ENCODE measurements around the gene RBFA. TPM values are rescaled to one million over a fixed set of nuclear protein-coding genes. Genes with fewer than 3 reads are reported as not detected.

Gene RBFA
- total RNA-seq, 1 experiment from 2014 or later = 20.5 TPM

DNA sequence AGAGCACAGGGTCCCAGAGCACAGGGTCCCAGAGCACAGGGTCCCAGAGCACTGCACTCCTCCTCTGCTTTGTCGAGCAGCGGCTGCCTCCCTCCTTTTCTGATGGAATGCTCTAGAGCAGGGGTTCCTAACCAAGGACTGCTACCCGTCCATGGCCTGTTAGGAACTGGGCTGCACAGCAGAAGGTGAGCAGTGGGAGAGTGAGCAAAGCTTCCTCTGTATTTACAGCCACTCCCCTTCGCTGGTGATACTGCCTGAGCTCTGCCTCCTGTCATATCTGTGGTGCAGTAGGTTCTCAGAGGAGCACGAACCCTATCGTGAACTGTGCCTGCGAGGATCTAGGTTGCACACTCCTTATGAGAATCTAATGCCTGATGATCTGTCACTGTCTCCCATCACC, 41.7 kb downstream of the RBFA start:
- BruUV-seq (replicated peaks) = no TSS peak
- CTCF ChIA-PET = no interaction called here
- no peak for DNase-seq
- H3K27me3 Mint-ChIP-seq (ENCODE audit: unreplicated experiment) = no peaks in the 10 kb centered on the region
- TF ChIP-seq, protein P1, sequence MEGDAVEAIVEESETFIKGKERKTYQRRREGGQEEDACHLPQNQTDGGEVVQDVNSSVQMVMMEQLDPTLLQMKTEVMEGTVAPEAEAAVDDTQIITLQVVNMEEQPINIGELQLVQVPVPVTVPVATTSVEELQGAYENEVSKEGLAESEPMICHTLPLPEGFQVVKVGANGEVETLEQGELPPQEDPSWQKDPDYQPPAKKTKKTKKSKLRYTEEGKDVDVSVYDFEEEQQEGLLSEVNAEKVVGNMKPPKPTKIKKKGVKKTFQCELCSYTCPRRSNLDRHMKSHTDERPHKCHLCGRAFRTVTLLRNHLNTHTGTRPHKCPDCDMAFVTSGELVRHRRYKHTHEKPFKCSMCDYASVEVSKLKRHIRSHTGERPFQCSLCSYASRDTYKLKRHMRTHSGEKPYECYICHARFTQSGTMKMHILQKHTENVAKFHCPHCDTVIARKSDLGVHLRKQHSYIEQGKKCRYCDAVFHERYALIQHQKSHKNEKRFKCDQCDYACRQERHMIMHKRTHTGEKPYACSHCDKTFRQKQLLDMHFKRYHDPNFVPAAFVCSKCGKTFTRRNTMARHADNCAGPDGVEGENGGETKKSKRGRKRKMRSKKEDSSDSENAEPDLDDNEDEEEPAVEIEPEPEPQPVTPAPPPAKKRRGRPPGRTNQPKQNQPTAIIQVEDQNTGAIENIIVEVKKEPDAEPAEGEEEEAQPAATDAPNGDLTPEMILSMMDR (IDR thresholded peaks at IDR 0.05; ENCODE audit: unreplicated experiment) = no peak
- intact Hi-C loops (cut with micrococcal nuclease; ENCODE audit: unreplicated experiment) = no loop called here
- H3K27ac Mint-ChIP-seq (ENCODE audit: unreplicated experiment) = no peak overlapping the region
- peaks cover 4% of the 10 kb centered on the region for H3K36me3 Mint-ChIP-seq (ENCODE audit: insufficient read depth, unreplicated experiment)
- no peaks in the 10 kb centered on the region for H3K4me1 Mint-ChIP-seq (ENCODE audit: low read depth, unreplicated experiment)
- H3K4me3 Mint-ChIP-seq (ENCODE audit: low read depth, unreplicated experiment) = no peak overlapping the region
- H3K9me3 Mint-ChIP-seq (ENCODE audit: low read depth, unreplicated experiment) = peaks cover 7% of the 10 kb centered on the region

DNA sequence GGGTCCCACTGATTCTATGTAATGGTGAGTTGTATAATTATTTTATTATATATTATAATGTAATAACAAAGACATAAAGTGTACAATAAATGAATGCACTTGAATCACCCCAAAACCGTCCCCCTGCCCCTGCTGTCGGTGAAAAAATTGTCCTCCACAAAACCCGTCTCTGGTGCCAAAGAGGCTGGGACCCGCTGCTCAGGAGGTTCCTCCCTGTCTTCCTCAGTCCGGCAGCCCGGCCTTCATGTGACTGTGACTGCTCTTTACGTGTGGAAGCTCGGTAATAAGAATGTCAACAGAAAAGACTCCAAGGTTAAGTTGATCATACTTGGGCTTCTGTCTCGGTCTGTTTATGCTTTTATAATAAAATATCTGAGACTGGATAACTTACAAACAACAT, 42.1 kb downstream of the RBFA start:
- intact Hi-C loops (cut with micrococcal nuclease; ENCODE audit: unreplicated experiment) = no loop called here

DNA sequence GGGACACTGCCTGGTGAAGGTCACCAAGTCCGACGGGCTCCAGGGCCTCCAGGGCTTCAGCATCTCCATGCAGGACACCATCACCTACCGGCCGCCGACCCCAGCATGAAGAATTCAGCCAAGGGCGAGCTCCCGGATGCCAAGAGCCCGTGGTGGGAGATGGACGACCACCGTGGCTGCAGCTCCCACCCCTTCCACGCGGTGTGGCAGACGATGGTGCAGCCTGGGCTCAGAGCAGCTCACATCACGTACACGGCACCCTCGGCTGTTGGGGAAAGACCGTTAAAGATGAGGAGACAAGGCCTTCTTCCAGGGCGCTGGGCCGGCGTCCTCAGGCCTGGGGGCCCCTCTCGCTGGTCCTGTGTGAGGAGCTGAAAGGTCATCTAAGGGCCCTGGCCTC, 43.6 kb downstream of the RBFA start:
- Mint-ChIP-seq H3K36me3 (ENCODE audit: insufficient read depth, unreplicated experiment) (peaks cover 4% of the 10 kb centered on the region), H3K27ac (ENCODE audit: unreplicated experiment) (no peak overlapping the region), H3K9me3 (ENCODE audit: low read depth, unreplicated experiment) (peaks cover 10% of the 10 kb centered on the region), H3K4me3 (ENCODE audit: low read depth, unreplicated experiment) (no peak overlapping the region), H3K27me3 (ENCODE audit: unreplicated experiment) (no peaks in the 10 kb centered on the region), H3K4me1 (ENCODE audit: low read depth, unreplicated experiment) (no peaks in the 10 kb centered on the region)
- TF ChIP-seq, protein P1 (IDR thresholded peaks at IDR 0.05; ENCODE audit: unreplicated experiment) = no peak
- intact Hi-C loops (cut with micrococcal nuclease; ENCODE audit: unreplicated experiment) = no loop called here
- BruUV-seq (replicated peaks) = no TSS peak
- no peak for DNase-seq
- CTCF ChIA-PET = no interaction called here

More for the DNA sequence above, 42.1 kb downstream of the RBFA start:
- H3K4me3 Mint-ChIP-seq (ENCODE audit: low read depth, unreplicated experiment) = no peak overlapping the region
- no peaks in the 10 kb centered on the region for H3K4me1 Mint-ChIP-seq (ENCODE audit: low read depth, unreplicated experiment)
- CTCF ChIA-PET = no interaction called here
- no peak for DNase-seq
- peaks cover 7% of the 10 kb centered on the region for H3K9me3 Mint-ChIP-seq (ENCODE audit: low read depth, unreplicated experiment)
- peaks cover 4% of the 10 kb centered on the region for H3K36me3 Mint-ChIP-seq (ENCODE audit: insufficient read depth, unreplicated experiment)
- TF ChIP-seq, protein P1 (IDR thresholded peaks at IDR 0.05; ENCODE audit: unreplicated experiment) = no peak
- no peaks in the 10 kb centered on the region for H3K27me3 Mint-ChIP-seq (ENCODE audit: unreplicated experiment)
- H3K27ac Mint-ChIP-seq (ENCODE audit: unreplicated experiment) = no peak overlapping the region
- no TSS peak for BruUV-seq (replicated peaks)

Other genes with a start within 250 kb of the RBFA start
- gene KCNG2, start 236.5 kb upstream of the RBFA start, total RNA-seq (2022) = not detected in 2 replicates
- gene SLC66A2, start 82.8 kb upstream of the RBFA start, total RNA-seq (2022) = 19.5 and 23.4 TPM in 2 replicates
- 17.9 and 18.8 TPM in 2 replicates for gene HSBP1L1, start 69.8 kb upstream of the RBFA start, total RNA-seq (2022)
- gene TXNL4A, start 45.9 kb upstream of the RBFA start, total RNA-seq (2022) = 64.1 and 75.9 TPM in 2 replicates
- 13.8 and 14.3 TPM in 2 replicates for gene ADNP2, start 74.8 kb downstream of the RBFA start, total RNA-seq (2022)
- 0.81 and 1.5 TPM in 2 replicates for gene PARD6G, start 213.1 kb downstream of the RBFA start, total RNA-seq (2022)